Inflammatory macrophage (primary cell): ENCODE measurements around the gene ATP23.

Source experiments
- DNase-seq, 2 donors: peaks; one replicate each; pipeline ENCODE4 v3.0.0-alpha.2; 2020 to 2022

The ATP23 gene

GRCh38 chr12:57909056-57909455, 32.3 kb upstream of the ATP23 start:
- DNase-seq, result no peak

GRCh38 chr12:57909611-57910010, 31.8 kb upstream of the ATP23 start:
- no peak for DNase-seq

- no peak for DNase-seq
Observed at GRCh38 chr12:57918147-57918546, 23.2 kb upstream of the ATP23 start.

GRCh38 chr12:57927086-57927485, 14.3 kb upstream of the ATP23 start:
- DNase-seq, result no peak

DNA sequence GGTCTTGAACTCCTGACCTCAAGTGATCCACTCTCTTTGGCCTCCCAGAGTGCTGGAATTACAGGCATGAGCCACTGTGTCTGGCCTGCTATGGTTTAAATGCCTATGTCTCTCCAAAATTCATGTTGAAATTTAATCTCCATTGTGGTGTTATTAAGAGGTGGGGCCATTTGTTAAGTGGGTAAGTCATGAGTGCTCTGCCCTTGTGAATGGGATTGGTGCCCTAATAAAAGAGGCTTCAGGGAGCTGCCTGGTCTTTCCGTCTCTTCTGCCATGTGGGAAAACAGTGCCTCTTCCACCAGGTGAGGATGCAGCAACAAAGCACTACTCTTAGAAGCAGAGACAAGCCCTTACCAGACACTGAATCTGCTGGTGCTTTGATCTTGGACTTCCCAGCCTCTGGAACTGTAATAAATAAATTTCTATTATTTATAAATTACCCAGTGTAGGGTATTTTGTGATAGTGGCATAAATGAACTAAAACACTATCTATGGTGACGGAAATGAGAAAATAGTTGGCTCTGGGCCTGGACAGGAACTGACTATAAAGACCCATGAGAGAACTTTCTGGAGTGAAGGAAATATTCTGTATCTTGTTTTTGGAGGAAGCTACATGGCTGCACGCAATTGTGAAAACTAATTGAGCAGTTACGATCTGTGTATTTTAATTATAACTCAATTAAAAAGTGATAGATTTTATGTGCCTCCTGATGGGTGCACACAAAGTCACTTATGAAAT, 12.1 kb upstream of the ATP23 start:
- no peak for DNase-seq

DNA sequence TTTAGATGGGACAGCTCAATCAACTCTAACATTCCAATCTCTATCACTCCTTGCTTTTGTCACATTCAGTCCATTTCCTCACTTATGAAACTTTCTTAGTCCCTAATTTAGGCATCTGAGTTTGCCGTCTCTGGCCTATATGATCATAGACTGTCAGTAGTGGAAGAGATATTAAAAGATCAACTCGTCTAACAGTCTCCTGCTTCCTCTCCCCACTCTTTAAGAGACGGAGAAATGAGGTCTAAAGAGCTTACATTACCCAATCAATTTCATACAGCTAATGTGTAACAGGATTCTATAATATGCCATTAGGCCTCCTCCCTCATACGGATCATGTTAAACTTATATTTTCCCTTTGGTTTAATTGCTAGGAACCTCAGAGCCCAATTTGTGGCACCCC, 6.5 kb upstream of the ATP23 start:
- DNase-seq, result peak in 1 of 2 donors; percentile 14

DNA sequence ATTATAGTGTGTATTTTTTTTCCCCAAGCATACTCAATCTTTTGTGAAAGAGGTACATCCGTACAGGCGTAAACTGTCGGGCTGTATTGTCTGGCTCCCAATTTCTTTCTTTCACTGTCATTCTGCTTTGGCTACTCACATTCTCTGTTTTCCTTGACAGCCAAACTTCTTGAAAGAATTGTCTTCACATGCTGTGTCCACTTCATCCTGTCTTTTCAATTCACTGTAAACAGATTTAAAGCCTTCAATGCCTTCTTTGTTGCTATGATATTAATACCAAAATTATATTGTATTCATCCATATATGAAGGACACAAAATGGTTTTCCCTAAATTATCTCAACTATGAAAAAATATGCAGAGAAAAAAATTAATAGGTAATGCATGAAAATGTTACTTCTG, 6.0 kb upstream of the ATP23 start:
- DNase-seq, result no peak

- DNase-seq, result peak; percentile 90 to 95
Observed at GRCh38 chr12:57935839-57936512, 5.4 kb upstream of the ATP23 start.

DNA sequence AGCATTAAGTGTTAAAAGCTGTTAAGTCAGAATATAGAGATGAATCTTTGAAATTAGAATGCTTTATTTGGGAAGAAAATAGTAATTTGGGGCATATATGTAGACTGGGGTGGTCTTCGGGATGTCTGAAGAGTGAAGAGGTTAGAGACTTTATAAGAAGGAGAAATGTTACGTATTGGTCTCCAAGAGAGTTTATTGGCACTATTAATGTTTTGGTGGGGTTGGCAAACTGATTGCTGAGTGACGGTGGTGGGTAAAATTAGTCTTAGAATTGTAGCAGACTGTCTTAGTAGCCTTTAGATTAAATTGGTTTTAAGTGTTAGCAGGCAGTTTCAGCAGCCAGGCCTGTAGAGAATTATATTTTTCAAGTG, 4.9 kb upstream of the ATP23 start:
- no peak for DNase-seq

DNA sequence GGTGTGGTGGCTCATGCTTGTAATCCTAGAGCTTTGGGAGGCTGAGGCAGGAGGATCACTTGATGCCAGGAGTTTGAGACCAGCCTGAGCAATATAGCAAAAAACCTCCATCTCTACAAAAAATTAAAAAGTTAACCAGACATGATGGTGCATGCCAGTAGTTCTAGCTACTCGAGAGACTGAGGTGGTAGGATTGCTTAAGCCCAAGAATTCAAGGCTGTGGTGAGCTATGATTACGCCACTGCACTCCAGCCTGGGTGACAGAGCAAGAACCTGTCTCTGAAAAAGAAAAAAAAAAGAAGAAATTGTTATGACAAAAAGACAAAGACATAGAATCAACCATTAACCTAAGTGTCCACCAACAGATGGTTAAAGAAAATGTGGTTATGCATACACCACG, 2.1 kb upstream of the ATP23 start:
- DNase-seq, result peak; percentile 20 to 47

DNA sequence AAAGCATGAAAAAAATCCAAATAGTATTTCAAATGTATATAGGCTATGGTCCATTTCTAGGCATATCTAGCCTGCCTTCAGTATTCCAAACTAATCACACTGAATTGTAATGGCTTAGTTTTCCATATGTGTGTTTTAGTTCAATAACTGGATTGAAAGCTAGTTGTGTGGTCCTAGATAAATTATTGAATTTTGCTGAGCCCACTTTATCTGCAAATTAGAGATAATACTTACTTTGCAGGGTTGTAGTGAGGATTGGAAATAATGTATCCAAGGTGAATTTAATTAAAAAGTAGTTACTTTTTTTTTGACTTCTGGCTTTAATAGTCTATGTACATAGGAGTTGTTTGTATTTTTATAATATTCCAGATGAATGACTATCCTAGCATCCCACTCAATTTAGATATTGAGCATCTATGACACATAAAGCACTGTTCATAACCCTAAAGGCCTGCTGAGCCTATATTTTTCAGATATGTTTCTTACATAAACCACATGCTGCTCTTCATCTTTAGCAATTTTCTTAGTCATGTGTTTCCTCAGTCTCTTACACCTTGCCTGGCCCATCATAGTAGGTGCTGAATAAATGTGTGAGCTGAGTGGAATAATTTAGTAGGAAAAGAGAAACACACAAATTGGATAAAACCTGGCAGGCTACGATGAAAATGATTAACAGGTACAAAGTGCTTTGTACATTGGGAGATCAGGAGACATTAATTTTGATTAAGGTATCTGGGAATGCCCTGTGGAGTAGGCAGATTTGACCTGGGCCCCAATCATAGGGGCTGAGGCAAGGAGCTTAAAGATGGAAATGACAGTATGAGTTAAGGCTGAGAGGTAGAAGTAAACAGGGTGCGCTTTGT, 1.1 kb upstream of the ATP23 start:
- DNase-seq, result no peak

GRCh38 chr12:57940915-57941164, 527 bp upstream of the ATP23 start:
- no peak for DNase-seq

GRCh38 chr12:57943438-57944080, 2.2 kb downstream of the ATP23 start:
- DNase-seq, result no peak

- DNase-seq, result no peak
Observed at GRCh38 chr12:57944313-57945023, 3.1 kb downstream of the ATP23 start.

- DNase-seq, result no peak
Observed at GRCh38 chr12:57952766-57953165, 11.4 kb downstream of the ATP23 start.

DNA sequence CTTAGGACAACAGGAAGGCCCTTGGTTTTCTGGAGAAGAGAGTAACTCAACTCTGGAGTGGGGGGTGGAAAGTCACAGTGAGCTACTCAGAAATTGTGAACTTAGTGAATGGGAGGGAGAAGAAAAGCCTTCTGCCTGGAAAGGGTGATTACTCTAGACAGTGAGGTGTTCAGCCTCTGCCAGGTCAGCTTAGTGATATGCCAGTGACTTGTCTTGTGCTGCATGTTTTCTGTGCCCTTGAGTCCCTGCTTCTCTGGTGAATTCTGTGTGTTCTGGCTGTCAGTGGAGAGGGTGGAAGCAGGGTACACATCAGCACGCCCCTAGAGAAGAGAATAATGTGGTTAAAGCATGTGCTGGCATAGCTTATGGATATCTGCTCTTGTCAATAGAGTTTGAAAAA, 13.4 kb downstream of the ATP23 start:
- no peak for DNase-seq

DNA sequence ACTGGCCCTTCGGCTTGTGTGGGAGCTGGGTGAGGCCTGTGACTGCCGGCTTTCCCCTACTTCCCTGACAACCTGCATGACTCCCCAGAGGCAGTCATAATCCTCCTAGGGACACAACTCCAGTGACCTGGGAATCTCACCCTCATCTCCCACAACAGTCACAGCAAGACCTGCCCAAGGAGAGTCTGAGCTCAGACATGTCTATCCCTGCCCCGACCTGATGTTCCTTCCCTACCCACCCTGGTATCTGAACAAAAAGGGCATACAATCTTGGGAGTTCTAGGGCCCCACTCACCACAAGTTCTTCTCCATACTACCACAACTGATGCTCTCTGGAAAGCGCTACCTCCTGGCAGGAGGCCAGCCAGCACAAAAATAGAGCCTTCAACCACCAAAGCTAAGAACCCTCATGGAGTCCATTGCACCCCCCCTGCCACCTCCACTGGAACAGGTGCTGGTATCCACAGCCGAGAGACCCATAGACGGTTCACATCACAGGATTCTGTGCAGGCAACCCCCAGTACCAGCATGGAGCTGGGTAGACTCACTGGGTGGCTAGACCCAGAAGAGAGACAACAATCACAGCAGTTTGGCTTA, 16.8 kb downstream of the ATP23 start:
- DNase-seq, result no peak

GRCh38 chr12:57964421-57964820, 23.1 kb downstream of the ATP23 start:
- DNase-seq, result no peak

DNA sequence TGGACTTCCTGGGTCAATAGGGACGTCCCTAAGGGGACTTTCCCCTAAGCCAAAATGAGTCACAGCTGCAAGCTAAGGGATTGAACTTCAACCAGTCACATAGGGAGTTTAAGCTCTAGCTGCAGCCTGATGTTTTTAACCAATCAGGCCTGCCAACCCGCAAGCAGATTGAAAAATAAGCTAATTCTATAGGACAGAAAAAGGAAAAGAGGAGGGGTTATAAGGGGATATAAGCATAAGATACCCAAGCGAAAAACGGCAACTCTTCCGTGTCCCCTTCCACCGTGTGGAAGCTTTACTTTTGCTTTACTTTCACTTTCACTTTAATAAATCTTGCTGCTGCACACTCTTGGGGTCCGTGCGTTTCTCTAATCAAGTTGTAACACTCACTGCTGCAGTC, 24.4 kb downstream of the ATP23 start:
- no peak for DNase-seq

- no peak for DNase-seq
Observed at GRCh38 chr12:57966536-57966935, 25.2 kb downstream of the ATP23 start.

DNA sequence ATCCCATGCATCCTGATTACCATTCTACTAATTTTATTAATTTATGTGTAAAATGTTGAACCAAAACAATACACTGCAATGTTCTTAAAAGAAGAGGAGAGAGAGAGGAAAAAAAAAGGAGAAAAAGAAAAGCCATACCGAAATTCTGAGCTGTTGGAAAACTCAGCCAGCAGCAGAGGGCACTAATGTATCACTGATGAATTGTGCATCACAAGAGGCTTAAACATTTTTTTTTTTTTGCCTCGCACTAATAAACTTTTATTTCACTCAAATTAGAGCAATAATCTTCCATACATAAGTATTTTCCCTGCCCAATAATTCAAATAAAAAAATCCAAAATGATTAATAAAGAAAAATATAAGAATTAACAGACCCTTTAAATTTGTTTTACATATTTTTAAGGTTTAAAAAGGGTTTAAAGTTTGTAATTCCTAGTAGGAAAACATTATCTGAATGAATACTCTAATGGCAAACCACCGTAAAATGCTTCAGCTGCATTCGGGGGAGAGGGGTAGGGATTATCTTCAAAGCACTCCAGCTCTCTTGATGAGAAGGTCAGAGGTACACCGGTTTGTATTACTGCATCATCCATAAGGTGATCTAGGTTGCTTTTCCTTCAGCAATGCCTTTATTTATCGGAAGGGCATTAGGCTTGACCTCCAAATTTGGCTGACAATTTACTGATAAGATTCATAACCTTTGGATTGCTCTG, 41.9 kb downstream of the ATP23 start:
- DNase-seq, result peak; percentile 35 to 37
